Chondrocyte (in vitro differentiated cells): ENCODE results near the gene ZBTB5. TPM values are rescaled to one million over a fixed set of nuclear protein-coding genes. Genes with fewer than 3 reads are reported as not detected.

ENCODE experiments used
- DNase-seq: peaks from one replicate; pipeline ENCODE4 v3.0.0; 2021; ENCODE audit warnings: mixed read lengths, low spot score
- H3K27ac Mint-ChIP-seq: one replicate; pipeline ENCODE4 v1.8.0; 2021; ENCODE audit warnings: mild to moderate bottlenecking, moderate library complexity, mixed read lengths; ENCODE audit not compliant: unreplicated experiment
- H3K27me3 Mint-ChIP-seq: 2 replicates; pipeline ENCODE4 v1.8.0; 2021; ENCODE audit warnings: low read depth, mixed read lengths
- H3K36me3 Mint-ChIP-seq: 2 replicates; pipeline ENCODE4 v1.8.0; 2021; ENCODE audit warnings: low read depth, mixed read lengths
- H3K4me1 Mint-ChIP-seq: 2 replicates; pipeline ENCODE4 v1.8.0; 2021; ENCODE audit warnings: low read depth, mild to moderate bottlenecking, mixed read lengths
- H3K4me3 Mint-ChIP-seq: one replicate; pipeline ENCODE4 v1.8.0; 2021; ENCODE audit warnings: mild to moderate bottlenecking, moderate library complexity, mixed read lengths; ENCODE audit not compliant: unreplicated experiment
- H3K9me3 Mint-ChIP-seq: 2 replicates; pipeline ENCODE4 v1.8.0; 2021; ENCODE audit warnings: low read depth, mixed read lengths
- total RNA-seq: library from RNA; stranded (reverse); gene quantifications from 3 replicates; pipeline ENCODE4 v1.2.1, GENCODE V29; 2021
- TF ChIP-seq, protein P1 (sequence below): fragments of 200-600 bp; sonication (generic); IDR thresholded peaks from 2 replicates; pipeline ENCODE4 v1.5.0; 2021; ENCODE audit warnings: antibody characterized with exemption, mild to moderate bottlenecking, moderate library complexity

The ZBTB5 gene
- total RNA-seq, 1 donor from 2014 or later: 14.5 TPM

DNA sequence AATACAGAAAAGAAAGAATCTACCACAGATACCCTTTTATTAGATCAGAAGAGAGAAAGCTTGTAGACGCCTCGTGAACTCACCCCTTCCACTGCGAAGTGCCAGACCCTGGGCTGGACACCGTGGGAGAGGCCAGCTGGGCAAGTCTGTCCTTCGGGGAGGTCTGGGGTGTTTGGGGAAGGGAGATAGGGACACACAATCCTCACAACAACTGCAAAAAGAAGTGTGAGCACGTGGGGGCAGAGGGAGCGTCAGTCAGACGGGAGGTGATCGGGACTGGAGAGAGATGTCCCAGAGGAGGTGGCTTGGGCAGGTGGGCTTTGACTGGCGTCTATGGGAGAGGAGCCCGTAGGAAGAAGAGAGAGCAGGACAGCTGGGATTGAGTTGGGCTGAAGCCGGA lies 70.0 kb downstream of the ZBTB5 start:
- peaks cover 6% of the 10 kb centered on the region for H3K27me3 Mint-ChIP-seq
- H3K4me3 Mint-ChIP-seq: no peak overlapping the region
- TF ChIP-seq, protein P1, sequence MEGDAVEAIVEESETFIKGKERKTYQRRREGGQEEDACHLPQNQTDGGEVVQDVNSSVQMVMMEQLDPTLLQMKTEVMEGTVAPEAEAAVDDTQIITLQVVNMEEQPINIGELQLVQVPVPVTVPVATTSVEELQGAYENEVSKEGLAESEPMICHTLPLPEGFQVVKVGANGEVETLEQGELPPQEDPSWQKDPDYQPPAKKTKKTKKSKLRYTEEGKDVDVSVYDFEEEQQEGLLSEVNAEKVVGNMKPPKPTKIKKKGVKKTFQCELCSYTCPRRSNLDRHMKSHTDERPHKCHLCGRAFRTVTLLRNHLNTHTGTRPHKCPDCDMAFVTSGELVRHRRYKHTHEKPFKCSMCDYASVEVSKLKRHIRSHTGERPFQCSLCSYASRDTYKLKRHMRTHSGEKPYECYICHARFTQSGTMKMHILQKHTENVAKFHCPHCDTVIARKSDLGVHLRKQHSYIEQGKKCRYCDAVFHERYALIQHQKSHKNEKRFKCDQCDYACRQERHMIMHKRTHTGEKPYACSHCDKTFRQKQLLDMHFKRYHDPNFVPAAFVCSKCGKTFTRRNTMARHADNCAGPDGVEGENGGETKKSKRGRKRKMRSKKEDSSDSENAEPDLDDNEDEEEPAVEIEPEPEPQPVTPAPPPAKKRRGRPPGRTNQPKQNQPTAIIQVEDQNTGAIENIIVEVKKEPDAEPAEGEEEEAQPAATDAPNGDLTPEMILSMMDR: no peak
- no peaks in the 10 kb centered on the region for H3K36me3 Mint-ChIP-seq
- no peak for DNase-seq
- no peak overlapping the region for H3K27ac Mint-ChIP-seq
- H3K9me3 Mint-ChIP-seq: no peaks in the 10 kb centered on the region
- no peaks in the 10 kb centered on the region for H3K4me1 Mint-ChIP-seq

DNA sequence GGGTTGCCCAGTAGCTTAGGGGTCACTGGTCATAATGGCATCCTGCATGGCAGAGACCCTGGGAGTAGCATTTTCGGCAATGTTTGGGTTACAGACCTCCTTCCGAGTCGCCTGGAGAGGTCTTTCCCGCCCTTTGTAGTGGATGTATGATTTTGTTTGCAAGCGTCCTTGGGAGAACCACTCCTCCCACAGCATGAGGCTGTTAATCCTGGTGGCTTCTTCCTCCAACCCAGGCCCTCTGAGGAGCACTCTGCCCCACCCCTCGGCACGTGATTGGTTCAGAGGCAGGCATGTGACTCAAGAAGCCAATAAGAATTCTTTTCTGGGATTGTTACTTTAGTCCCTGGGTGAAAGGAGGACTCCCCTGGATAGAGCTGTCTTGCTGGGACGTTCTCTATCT lies 73.0 kb downstream of the ZBTB5 start:
- TF ChIP-seq, protein P1: no peak
- no peaks in the 10 kb centered on the region for H3K36me3 Mint-ChIP-seq
- H3K27ac Mint-ChIP-seq: no peak overlapping the region
- no peak for DNase-seq
- no peak overlapping the region for H3K4me3 Mint-ChIP-seq
- H3K4me1 Mint-ChIP-seq: no peaks in the 10 kb centered on the region
- H3K27me3 Mint-ChIP-seq: peaks cover 6% of the 10 kb centered on the region
- no peaks in the 10 kb centered on the region for H3K9me3 Mint-ChIP-seq

DNA sequence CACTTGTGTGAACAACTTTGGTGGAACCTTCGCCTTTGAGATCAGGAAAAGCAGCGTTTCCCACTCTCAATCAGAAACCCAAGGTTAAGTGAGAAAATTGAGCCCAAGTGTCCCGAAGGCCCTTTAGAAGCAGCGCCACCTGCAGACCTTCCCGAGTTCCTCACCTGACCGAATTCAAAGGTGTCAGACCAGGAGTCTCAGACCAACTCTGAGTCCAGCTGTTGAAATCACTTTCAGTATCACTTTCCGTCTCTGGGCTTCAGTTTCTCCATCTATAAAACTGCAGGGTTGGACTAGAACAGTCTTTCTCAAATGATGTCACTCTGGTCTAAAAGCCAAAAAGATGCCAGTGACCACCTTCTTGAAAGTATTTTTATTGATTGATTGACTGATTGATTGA lies 74.5 kb downstream of the ZBTB5 start:
- TF ChIP-seq, protein P1: peak; percentile 50
- no peak for DNase-seq
- peaks cover 6% of the 10 kb centered on the region for H3K27me3 Mint-ChIP-seq
- H3K4me3 Mint-ChIP-seq: no peak overlapping the region
- H3K4me1 Mint-ChIP-seq: no peaks in the 10 kb centered on the region
- H3K36me3 Mint-ChIP-seq: no peaks in the 10 kb centered on the region
- no peaks in the 10 kb centered on the region for H3K9me3 Mint-ChIP-seq
- no peak overlapping the region for H3K27ac Mint-ChIP-seq

Other genes starting within 250 kb of the ZBTB5 start
- gene GRHPR, start 42.8 kb downstream of the ZBTB5 start, total RNA-seq: 84.3 to 101 TPM (median 86.3 TPM) in 3 replicates
- 12.7 to 13.9 TPM (median 13.7 TPM) in 3 replicates for gene POLR1E, start 20.5 kb upstream of the ZBTB5 start, total RNA-seq
- 13.2 to 15.9 TPM (median 15.2 TPM) in 3 replicates for gene FBXO10, start 110.9 kb upstream of the ZBTB5 start, total RNA-seq
- gene TOMM5, start 127.1 kb upstream of the ZBTB5 start, total RNA-seq: 77.5 to 117 TPM (median 83.0 TPM) in 3 replicates
- gene FRMPD1, start 185.5 kb upstream of the ZBTB5 start, total RNA-seq: not detected in 3 replicates